ENCODE measurements around the gene TIMM22.
"Not testable (repeated sequence)": the region's sequence is repeated elsewhere in the genome, so short reads cannot be mapped to it uniquely, and the experiment has no call there.

The TIMM22 gene

DNA sequence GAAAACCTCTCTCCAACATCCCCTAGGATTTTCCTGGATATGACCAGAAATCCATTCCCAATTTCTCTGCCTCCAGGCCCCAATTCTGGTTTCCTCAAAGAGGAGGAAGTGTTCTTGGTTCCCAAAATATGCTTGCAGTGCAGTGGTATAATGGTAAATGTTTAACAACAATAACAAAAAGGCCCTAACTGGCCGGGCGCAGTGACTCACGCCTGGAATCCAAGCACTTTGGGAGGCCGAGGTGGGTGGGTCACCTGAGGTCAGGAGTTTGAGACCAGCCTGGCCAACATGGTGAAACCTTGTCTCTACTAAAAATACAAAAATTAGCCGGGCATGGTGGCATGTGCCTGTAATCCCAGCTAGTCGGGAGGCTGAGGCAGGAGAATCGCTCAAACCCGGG, 1.6 kb upstream of the TIMM22 start:
- not testable (repeated sequence) for H3K4me1 ChIP-seq (ENCODE audit: control insufficient read depth, insufficient read depth, low read length); H3K27me3 ChIP-seq (ENCODE audit: control insufficient read depth, insufficient read depth, low read length); H3K9me3 ChIP-seq (ENCODE audit: control insufficient read depth, low read length); H3K36me3 ChIP-seq (ENCODE audit: control insufficient read depth, insufficient read depth, low read length); H3K9ac ChIP-seq (ENCODE audit: low read length); H3K4me3 ChIP-seq (ENCODE audit: low read length)

DNA sequence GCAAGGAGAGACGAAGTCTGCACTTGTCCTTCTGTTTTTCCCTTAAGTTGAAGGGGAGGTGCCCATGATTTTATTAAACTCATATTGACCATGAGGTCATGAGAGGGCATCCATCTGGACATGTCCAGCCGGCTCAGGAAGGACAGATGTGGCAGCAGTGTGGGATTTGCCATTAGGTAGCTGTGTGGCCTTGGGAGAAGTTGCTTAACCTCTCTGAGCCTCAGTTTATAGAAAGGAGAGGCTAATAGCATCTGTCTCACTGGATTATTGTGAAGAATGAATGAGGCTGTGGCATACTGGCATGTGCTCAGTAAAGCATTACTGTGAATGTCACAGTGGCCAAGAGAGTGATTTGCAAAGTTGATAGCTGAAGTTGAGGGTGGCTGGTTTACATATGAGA, 1.2 kb downstream of the TIMM22 start:
- Histone ChIP-seq H3K9me3 (ENCODE audit: control insufficient read depth, low read length) (no peaks in the 10 kb centered on the region), H3K27me3 (ENCODE audit: control insufficient read depth, insufficient read depth, low read length) (no peaks in the 10 kb centered on the region), H3K4me1 (ENCODE audit: control insufficient read depth, insufficient read depth, low read length) (peaks cover 14% of the 10 kb centered on the region), H3K4me3 (ENCODE audit: low read length) (no peak overlapping the region), H3K9ac (ENCODE audit: low read length) (no peak overlapping the region), H3K36me3 (ENCODE audit: control insufficient read depth, insufficient read depth, low read length) (peaks cover 4% of the 10 kb centered on the region)

DNA sequence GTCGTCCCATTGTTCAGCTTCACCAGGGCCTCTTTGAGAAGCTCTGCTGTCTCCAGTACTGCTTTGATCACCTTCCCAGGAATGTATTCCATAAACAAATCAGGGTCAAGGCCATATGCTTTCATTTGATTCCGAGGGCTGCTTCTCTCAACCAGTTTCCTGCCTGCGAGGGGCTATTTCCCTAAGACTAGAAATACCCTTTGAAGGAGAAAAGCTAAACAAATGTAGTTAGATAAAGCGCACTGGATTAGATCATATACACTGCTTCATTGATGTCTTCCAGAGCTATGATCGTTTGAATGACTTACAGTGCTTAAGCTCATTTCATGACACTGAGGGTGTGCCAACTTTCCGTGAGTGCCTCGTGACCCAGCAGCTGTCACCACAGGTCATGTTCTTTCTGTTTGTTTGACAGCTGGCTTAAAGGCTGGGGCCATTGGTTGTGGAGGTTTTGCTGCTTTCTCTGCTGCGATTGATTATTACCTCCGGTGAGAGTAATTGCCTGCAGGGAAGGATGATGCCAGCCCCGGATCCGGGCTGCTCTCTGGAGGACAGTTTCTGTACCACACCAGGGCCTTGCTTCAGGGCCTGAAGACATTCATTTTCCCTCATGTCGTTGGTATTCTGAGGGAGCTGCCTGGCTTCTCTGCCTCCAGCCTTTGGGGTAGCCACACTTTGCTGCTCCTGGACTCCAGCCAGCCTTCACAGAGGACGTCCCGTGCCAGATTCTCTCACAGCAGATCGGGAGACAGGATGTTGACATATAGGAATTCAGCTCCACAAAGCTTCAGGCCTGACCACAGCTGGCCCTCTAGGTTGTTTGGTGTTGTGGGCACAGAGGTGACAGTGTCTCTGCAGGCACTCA, 3.9 kb downstream of the TIMM22 start:
- Histone ChIP-seq H3K9ac (ENCODE audit: low read length) (no peak overlapping the region), H3K4me1 (ENCODE audit: control insufficient read depth, insufficient read depth, low read length) (peaks cover 39% of the 10 kb centered on the region), H3K36me3 (ENCODE audit: control insufficient read depth, insufficient read depth, low read length) (peaks cover 10% of the 10 kb centered on the region), H3K27me3 (ENCODE audit: control insufficient read depth, insufficient read depth, low read length) (no peaks in the 10 kb centered on the region), H3K9me3 (ENCODE audit: control insufficient read depth, low read length) (no peaks in the 10 kb centered on the region), H3K4me3 (ENCODE audit: low read length) (no peak overlapping the region)

DNA sequence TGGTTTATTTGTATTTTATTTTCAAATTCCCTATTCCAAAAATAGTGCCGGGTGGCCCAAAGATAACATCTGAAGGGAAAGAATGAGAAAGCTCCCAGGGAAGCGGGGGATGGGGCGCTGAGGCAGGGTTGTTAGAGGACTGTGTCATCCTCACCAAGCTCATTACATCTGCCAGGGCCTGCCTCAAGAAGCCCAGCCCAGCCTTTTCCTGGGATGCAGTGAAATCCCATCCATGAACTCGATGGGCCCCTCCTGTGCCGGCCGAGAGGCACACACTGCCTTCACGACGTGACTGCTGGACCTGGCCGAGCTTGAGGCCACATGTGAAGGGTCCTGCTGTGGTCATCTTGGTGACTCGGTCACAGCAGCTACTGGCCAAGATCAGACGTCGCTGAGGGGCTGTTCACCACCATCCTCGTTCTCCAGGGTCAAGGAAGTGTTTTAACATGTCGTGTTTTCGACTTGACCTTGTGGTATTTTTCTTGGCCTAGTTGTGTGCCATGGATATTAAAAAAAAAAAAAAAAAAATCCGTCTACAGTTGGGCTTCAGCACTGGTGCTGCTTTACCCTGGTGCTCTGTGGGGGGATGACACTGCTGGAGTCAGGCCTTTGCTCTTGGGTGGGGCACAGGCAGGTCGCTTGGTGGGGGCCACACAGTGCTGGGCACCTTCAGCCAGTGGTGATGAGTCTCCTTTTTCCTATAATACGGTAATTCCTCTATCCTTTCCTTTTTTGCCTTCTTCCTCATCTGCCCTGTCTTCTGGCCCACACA, 4.9 kb downstream of the TIMM22 start:
- H3K4me1 ChIP-seq (ENCODE audit: control insufficient read depth, insufficient read depth, low read length), result peaks cover 47% of the 10 kb centered on the region
- no peak overlapping the region for H3K4me3 ChIP-seq (ENCODE audit: low read length)
- H3K36me3 ChIP-seq (ENCODE audit: control insufficient read depth, insufficient read depth, low read length), result peaks cover 10% of the 10 kb centered on the region
- no peak overlapping the region for H3K9ac ChIP-seq (ENCODE audit: low read length)
- no peaks in the 10 kb centered on the region for H3K9me3 ChIP-seq (ENCODE audit: control insufficient read depth, low read length)
- no peaks in the 10 kb centered on the region for H3K27me3 ChIP-seq (ENCODE audit: control insufficient read depth, insufficient read depth, low read length)

DNA sequence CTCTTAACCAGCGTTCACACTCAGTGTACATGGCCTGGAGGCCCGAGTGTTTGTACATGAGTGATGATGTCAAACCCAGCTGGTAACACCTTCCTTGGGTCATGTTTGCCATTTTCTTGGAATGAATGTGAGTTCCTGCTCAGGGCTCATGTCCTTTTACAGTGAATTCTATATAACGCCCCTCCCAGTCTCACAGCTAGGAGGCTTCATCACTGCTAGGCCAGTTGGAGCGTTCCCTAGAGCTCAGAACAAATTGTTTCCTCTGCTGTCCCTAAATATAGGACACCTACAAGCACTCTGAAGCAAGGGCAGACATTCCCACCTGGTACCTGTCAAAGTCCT, 5.5 kb downstream of the TIMM22 start:
- Histone ChIP-seq H3K27me3 (ENCODE audit: control insufficient read depth, insufficient read depth, low read length) (no peaks in the 10 kb centered on the region), H3K9ac (ENCODE audit: low read length) (no peak overlapping the region), H3K4me3 (ENCODE audit: low read length) (no peak overlapping the region), H3K9me3 (ENCODE audit: control insufficient read depth, low read length) (no peaks in the 10 kb centered on the region), H3K4me1 (ENCODE audit: control insufficient read depth, insufficient read depth, low read length) (peaks cover 52% of the 10 kb centered on the region), H3K36me3 (ENCODE audit: control insufficient read depth, insufficient read depth, low read length) (peaks cover 15% of the 10 kb centered on the region)

DNA sequence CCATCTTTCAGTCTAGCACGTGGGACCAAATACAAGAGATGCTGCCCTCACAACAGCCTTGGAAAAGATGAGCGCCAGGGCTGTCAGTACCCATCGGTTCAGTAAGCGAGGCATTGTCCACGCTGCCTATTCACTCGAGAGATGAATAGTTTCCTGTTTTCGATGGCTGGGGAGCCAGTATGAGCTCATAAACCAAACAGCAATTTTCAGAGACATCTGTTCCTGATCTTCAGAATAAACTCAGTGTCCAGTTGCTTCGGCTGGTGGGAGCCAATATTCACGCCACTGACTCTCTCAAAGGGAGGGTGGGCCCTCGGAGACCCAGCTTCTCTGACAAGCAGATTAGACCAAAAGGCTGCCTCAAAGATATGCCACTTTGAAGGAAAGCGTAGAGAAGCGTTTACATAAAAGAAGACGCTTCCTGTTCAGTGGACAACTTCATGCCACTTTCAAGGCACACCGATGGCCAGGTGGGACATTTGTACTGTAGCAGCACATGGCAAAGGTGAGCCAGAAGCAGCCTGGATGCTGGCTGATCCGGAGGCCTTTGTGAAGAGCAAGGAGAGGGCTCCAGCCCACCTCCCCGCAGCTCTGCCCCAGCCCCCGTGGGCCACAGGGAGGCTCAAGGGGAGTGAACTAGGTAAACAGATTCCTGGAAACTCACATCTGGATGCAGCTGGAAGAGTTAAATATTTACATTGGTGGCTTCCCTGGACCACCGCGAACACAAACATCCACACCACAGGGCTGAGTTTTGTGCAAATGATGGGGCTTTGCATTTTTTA, 6.0 kb downstream of the TIMM22 start:
- Histone ChIP-seq H3K9me3 (ENCODE audit: control insufficient read depth, low read length) (no peaks in the 10 kb centered on the region), H3K27me3 (ENCODE audit: control insufficient read depth, insufficient read depth, low read length) (no peaks in the 10 kb centered on the region), H3K4me3 (ENCODE audit: low read length) (no peak overlapping the region), H3K36me3 (ENCODE audit: control insufficient read depth, insufficient read depth, low read length) (peaks cover 16% of the 10 kb centered on the region), H3K4me1 (ENCODE audit: control insufficient read depth, insufficient read depth, low read length) (peaks cover 49% of the 10 kb centered on the region), H3K9ac (ENCODE audit: low read length) (no peak overlapping the region)

DNA sequence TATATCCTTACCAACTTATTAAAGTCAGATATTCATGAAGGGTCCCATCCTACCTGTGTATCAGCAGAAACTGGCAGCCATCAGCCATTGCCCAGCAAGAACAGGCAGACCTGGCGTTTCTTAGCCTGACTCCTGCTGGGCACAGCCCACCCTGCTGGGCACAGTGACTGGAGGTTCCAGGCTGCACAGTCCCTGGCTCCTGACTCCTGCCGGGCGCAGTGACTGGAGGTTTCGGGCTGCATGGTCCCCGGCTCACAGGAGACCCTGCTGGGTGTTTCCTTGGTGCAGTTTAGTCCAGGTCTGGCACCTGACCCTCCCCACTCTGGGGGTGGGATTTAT, 6.7 kb downstream of the TIMM22 start:
- peaks cover 47% of the 10 kb centered on the region for H3K4me1 ChIP-seq (ENCODE audit: control insufficient read depth, insufficient read depth, low read length)
- no peaks in the 10 kb centered on the region for H3K9me3 ChIP-seq (ENCODE audit: control insufficient read depth, low read length)

DNA sequence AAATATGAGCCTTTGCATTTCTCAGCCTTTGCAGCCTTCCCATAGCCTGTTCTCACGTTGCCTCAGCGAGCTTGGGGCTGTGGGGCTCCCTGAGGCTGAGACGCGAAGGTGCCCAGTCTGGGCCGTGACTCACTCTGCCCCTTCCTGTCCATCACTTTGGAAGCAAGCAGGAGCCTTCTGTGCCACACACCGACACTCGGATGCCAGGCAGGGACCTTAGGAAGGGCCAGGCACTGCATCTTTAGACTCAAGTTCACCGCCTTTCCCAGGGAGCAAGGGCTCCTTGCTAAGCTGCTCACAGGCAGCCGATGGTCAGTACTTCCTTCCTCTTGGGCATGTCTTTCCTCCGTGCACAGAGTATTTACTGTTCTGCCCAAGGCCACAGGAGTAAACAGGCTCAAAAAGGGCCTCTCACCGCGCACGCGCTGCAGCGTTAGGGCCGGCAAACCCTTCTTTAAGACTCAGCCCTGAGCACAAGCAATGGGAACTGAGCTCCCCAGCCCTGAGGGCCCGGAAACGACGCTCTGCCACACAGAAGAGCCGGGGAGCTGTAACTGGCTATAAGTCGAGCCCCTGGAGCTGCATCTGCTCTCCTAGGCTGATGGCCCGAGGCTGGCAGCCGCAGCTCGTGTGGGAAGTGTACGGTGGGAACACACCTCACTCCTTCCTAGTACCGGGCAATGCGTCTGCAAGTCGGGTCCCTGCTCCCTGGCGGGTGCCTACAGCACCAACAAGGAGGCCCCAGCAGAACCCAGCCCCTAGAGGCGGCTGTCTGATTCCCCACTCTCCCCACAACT, 7.2 kb downstream of the TIMM22 start:
- peaks cover 47% of the 10 kb centered on the region for H3K4me1 ChIP-seq (ENCODE audit: control insufficient read depth, insufficient read depth, low read length)

More for the DNA sequence above, 6.7 kb downstream of the TIMM22 start:
- Histone ChIP-seq H3K36me3 (ENCODE audit: control insufficient read depth, insufficient read depth, low read length) (peaks cover 16% of the 10 kb centered on the region), H3K4me3 (ENCODE audit: low read length) (no peak overlapping the region), H3K9ac (ENCODE audit: low read length) (no peak overlapping the region), H3K27me3 (ENCODE audit: control insufficient read depth, insufficient read depth, low read length) (no peaks in the 10 kb centered on the region)

DNA sequence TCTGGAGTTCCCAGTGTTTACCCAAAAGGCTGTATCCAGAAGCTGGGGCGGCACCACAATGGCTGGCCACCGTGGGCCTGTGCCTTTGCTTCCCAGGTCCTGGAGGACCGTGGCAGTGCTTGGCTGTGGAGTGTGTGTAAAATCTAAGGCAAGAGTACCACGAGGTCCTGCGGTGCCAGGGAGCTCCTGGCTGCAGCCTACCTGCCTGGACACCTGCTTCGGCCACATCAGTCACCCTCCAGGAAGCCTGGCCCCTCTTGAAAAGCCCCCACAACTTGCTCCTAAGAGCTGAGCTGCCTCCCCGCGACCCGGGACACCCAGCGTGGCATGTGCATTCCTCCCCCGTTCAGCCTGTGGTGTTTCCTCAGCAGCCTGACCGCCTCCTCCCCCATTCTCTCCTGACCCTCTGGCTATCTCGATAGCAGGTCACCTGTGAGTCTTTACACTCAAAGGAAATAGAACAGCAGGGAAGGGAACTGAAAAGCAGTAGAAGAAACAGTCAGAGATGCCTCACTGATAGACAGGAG, 7.9 kb downstream of the TIMM22 start:
- H3K9ac ChIP-seq (ENCODE audit: low read length), result no peak overlapping the region
- H3K4me3 ChIP-seq (ENCODE audit: low read length), result no peak overlapping the region
- no peaks in the 10 kb centered on the region for H3K9me3 ChIP-seq (ENCODE audit: control insufficient read depth, low read length)
- H3K36me3 ChIP-seq (ENCODE audit: control insufficient read depth, insufficient read depth, low read length), result peaks cover 21% of the 10 kb centered on the region
- no peaks in the 10 kb centered on the region for H3K27me3 ChIP-seq (ENCODE audit: control insufficient read depth, insufficient read depth, low read length)
- H3K4me1 ChIP-seq (ENCODE audit: control insufficient read depth, insufficient read depth, low read length), result peaks cover 47% of the 10 kb centered on the region

More for the DNA sequence above, 7.2 kb downstream of the TIMM22 start:
- H3K36me3 ChIP-seq (ENCODE audit: control insufficient read depth, insufficient read depth, low read length), result peaks cover 16% of the 10 kb centered on the region
- H3K9ac ChIP-seq (ENCODE audit: low read length), result no peak overlapping the region
- H3K4me3 ChIP-seq (ENCODE audit: low read length), result no peak overlapping the region
- H3K9me3 ChIP-seq (ENCODE audit: control insufficient read depth, low read length), result no peaks in the 10 kb centered on the region
- no peaks in the 10 kb centered on the region for H3K27me3 ChIP-seq (ENCODE audit: control insufficient read depth, insufficient read depth, low read length)

DNA sequence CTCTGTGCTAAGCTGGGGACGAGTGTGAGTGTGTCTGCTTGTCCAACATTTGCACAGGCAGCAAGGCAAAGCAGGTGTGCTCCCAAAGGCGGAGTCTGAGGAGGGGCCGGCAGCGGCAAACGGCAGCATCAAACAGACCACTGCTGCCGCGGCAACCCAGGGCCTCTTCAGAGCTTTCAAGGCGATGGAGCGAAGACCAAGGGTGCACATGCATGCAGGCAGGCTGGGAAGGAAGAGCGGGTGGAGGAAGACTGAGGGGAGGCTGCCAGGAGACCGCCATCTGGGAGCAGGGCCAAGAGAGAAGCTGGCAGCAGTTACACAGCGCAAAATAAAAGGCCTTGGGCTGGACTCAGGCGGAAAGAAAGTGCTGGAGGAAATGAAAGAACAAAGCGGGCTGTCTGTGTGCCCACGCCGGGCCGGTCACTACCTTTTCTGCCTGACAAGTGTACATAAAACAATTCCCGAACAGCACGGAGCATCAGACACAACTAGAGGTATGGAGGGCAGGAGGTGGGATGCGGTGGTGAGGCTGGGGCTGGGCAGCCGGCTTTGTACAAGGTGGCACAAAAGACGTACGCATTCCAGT, 8.5 kb downstream of the TIMM22 start:
- Histone ChIP-seq H3K36me3 (ENCODE audit: control insufficient read depth, insufficient read depth, low read length) (peaks cover 25% of the 10 kb centered on the region), H3K4me1 (ENCODE audit: control insufficient read depth, insufficient read depth, low read length) (peaks cover 47% of the 10 kb centered on the region), H3K9ac (ENCODE audit: low read length) (peak overlapping the region; percentile 45), H3K4me3 (ENCODE audit: low read length) (no peak overlapping the region), H3K27me3 (ENCODE audit: control insufficient read depth, insufficient read depth, low read length) (no peaks in the 10 kb centered on the region), H3K9me3 (ENCODE audit: control insufficient read depth, low read length) (no peaks in the 10 kb centered on the region)

DNA sequence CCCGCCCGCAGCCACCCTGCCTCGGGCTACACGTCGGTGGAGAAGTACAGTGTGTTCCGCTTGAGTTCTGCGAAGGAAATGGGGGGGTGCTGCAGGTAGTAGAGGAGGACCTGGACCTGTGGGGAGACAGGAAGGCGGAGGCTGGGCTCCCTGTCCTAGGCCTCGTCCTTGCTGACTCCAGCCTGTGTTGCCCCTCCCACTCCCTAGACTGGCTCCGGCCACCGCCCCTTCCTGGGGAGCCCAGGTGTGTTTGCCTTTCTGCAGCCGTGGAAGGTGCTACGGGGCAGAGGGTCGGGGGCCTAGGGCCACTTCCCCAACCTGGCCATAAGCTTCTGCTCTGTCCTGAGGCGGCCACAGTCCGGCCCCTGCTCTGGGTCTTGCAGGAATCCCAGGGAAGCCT, 9.1 kb downstream of the TIMM22 start:
- no peaks in the 10 kb centered on the region for H3K27me3 ChIP-seq (ENCODE audit: control insufficient read depth, insufficient read depth, low read length)
- peaks cover 27% of the 10 kb centered on the region for H3K36me3 ChIP-seq (ENCODE audit: control insufficient read depth, insufficient read depth, low read length)
- H3K9ac ChIP-seq (ENCODE audit: low read length), result peak overlapping the region; percentile 45
- no peaks in the 10 kb centered on the region for H3K9me3 ChIP-seq (ENCODE audit: control insufficient read depth, low read length)
- H3K4me1 ChIP-seq (ENCODE audit: control insufficient read depth, insufficient read depth, low read length), result peaks cover 42% of the 10 kb centered on the region
- no peak overlapping the region for H3K4me3 ChIP-seq (ENCODE audit: low read length)

Measured in mucosa of stomach (tissue), 1 donor.